ENCODE results near the gene APOBEC3G.
"Not testable (repeated sequence)": the region's sequence is repeated elsewhere in the genome, so short reads cannot be mapped to it uniquely, and the experiment has no call there.

DNA sequence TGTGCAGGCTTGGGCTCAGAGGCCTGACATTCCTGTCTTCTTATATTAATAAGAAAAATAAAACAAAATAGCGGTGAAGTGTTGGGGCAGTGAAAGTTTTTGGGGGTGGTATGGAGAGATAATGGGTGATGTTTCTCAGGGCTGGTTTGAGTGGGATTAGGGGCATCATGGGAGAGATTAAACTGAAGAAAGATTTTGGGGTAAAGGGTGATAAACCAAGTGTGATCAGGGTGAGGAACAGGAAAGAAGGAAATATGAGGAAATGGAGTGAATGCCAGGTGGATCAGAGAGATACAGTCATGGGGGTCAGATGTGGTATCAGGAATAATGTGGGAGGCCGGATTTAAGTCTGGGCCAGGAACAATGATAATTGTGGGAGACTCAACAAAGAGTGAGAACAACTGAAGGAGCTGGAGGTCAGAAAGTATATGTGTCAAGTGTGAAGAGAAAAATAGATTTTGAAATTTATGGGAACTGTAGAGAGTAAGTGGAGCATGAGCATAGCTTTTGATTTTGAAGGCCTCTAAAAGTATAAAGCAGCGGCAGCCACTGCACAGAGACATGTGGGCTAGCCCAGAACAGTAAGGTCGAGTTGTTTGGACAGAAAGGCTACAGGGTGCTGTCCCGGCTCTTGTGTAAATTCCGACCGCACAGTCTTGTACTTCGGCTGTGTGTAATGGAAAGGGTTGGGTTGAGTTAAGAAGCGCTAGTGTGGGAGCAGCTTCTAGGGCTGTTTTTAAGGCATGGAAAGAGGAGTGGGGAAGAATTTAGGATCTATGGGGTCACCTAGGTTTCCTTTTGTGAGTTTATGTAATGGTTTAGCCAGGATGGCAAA is 10.4 kb upstream of the APOBEC3G start:
- not testable (repeated sequence) for TF ChIP-seq POLR2A (IDR thresholded peaks at IDR 0.05)
- TF ChIP-seq, protein P1, sequence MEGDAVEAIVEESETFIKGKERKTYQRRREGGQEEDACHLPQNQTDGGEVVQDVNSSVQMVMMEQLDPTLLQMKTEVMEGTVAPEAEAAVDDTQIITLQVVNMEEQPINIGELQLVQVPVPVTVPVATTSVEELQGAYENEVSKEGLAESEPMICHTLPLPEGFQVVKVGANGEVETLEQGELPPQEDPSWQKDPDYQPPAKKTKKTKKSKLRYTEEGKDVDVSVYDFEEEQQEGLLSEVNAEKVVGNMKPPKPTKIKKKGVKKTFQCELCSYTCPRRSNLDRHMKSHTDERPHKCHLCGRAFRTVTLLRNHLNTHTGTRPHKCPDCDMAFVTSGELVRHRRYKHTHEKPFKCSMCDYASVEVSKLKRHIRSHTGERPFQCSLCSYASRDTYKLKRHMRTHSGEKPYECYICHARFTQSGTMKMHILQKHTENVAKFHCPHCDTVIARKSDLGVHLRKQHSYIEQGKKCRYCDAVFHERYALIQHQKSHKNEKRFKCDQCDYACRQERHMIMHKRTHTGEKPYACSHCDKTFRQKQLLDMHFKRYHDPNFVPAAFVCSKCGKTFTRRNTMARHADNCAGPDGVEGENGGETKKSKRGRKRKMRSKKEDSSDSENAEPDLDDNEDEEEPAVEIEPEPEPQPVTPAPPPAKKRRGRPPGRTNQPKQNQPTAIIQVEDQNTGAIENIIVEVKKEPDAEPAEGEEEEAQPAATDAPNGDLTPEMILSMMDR (IDR thresholded peaks at IDR 0.05) = not testable (repeated sequence)

Measured in testis (tissue), 2 donors.